ENCODE measurements around the gene PLXDC1.

Gene PLXDC1

GRCh38 chr17:39192901-39193300 is 41.5 kb upstream of the PLXDC1 start:
- no peak for DNase-seq (ENCODE audit: low read depth)
- no peak overlapping the region for H3K4me3 ChIP-seq (ENCODE audit: control insufficient read depth, low read depth, low read length)
- TF ChIP-seq, protein P1, sequence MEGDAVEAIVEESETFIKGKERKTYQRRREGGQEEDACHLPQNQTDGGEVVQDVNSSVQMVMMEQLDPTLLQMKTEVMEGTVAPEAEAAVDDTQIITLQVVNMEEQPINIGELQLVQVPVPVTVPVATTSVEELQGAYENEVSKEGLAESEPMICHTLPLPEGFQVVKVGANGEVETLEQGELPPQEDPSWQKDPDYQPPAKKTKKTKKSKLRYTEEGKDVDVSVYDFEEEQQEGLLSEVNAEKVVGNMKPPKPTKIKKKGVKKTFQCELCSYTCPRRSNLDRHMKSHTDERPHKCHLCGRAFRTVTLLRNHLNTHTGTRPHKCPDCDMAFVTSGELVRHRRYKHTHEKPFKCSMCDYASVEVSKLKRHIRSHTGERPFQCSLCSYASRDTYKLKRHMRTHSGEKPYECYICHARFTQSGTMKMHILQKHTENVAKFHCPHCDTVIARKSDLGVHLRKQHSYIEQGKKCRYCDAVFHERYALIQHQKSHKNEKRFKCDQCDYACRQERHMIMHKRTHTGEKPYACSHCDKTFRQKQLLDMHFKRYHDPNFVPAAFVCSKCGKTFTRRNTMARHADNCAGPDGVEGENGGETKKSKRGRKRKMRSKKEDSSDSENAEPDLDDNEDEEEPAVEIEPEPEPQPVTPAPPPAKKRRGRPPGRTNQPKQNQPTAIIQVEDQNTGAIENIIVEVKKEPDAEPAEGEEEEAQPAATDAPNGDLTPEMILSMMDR (conservative IDR thresholded peaks at IDR 0.05; ENCODE audit: control insufficient read depth, insufficient read depth, low read depth, low read length), result no peak

DNA sequence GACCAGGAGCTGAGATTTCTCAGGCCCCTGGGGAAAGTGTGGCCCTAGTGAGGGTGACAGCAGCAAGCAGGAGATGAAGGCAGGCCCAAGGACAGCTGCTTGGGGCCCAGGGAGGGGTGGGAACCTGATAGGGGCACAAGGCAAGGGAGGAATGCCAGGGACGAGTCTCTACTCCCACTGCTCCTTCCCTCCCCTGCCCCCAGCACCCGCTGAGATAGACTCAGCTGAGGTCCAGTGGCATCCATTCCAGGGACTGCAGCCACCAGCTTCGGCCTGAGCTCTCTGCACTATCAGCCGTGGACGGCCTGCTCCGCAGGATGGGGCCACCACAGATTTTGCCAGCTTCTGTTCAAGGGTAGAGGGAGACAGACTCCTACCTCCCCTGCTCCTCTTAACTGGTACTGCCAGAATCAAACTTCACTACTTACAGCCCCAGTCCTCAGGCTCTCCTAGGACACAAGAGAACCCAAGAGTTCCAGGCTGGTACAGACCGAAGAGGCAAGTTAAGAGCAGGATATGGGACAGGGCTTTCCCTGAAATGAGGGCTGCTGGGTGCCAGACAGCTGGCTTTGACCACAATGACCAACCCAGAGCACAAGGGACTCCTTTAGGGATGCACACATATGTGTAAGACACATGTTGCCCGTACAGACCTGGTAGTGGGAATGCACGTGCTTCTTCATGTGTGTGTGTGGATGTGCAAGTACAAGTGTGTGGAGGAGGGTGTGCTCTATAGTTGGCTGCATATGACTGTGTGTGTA is 40.5 kb upstream of the PLXDC1 start:
- H3K4me3 ChIP-seq (ENCODE audit: control insufficient read depth, low read depth, low read length), result no peak overlapping the region
- no peak for DNase-seq (ENCODE audit: low read depth)
- TF ChIP-seq, protein P1 (conservative IDR thresholded peaks at IDR 0.05; ENCODE audit: control insufficient read depth, insufficient read depth, low read depth, low read length), result no peak

DNA sequence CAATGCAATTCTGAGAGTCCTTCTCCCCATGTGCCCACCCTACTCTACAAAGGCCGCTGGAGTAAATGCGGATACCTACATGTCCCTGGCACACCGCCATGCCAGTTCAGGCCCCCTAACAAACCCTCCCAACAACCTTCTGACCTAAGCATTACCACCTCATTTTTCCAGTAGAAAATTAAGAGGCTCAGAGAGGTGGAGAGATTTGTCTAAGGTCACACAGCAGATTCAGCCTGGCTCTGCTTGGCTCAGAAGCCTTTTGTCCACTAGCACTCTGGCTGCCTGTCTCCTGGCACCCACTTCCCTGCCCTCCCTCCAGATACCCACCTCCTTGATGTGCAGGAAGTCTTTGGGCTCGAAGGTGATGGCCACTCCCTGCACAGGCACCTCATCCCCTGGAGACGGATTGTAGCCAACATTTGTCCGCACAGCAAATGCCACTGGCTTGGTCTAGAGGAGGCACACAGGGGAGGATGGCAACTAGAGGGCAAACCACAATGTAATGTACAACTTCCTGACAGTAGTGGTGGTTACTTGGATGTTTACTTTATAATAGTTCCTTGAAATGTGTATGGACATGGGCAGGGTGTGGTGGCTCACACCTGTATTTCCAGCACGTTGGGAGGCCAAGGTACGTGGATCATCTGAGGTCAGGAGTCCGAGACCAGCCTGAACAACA is 35.9 kb upstream of the PLXDC1 start:
- DNase-seq (ENCODE audit: low read depth), result no peak
- no peak overlapping the region for H3K4me3 ChIP-seq (ENCODE audit: control insufficient read depth, low read depth, low read length)
- TF ChIP-seq, protein P1 (conservative IDR thresholded peaks at IDR 0.05; ENCODE audit: control insufficient read depth, insufficient read depth, low read depth, low read length), result no peak

- DNase-seq (ENCODE audit: low read depth), result no peak
- TF ChIP-seq, protein P1 (conservative IDR thresholded peaks at IDR 0.05; ENCODE audit: control insufficient read depth, insufficient read depth, low read depth, low read length), result no peak
- H3K4me3 ChIP-seq (ENCODE audit: control insufficient read depth, low read depth, low read length), result no peak overlapping the region
Measured at GRCh38 chr17:39186481-39187002, 35.1 kb upstream of the PLXDC1 start.

DNA sequence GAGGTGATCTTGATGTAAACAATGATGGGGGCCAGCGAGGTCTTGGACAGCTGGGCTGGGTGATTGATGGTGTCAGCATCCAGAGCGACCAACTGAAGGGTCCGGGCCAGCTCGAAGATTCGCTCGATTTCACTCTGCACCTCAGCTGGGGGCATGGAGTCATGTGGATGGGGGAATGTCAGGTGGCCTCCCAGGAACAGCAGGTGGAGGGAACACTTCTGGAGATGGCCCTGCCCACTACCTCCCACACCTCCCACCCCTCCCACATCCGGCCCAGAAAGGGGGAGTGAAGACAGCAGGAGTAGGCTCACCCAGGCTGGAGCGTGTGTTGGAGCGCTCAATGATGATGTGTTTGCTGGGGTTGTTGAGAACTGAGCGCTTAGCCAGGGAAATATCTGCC is 32.3 kb upstream of the PLXDC1 start:
- H3K4me3 ChIP-seq (ENCODE audit: control insufficient read depth, low read depth, low read length), result no peak overlapping the region
- DNase-seq (ENCODE audit: low read depth), result no peak

DNA sequence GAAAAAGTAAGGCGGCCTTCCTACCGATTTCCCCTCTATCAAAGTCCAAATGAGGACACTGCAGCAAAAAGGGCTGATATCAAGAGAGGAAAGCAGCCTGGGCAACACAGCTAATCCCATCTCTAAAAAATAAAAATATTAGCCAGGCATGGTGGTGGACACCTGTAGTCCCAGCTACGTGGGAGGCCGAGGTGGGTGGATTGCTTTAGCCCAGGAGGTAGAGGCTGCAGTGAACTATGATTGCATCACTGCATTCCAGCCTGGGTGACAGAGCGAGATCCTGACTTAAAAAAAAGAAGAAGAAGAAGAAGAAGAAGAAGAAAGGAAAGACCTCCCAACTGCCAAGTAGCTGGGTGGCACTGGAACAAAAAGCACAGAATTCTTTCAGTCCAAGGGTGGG is 31.6 kb upstream of the PLXDC1 start:
- TF ChIP-seq, protein P1 (conservative IDR thresholded peaks at IDR 0.05; ENCODE audit: control insufficient read depth, insufficient read depth, low read depth, low read length), result no peak
- no peak for DNase-seq (ENCODE audit: low read depth)
- no peak overlapping the region for H3K4me3 ChIP-seq (ENCODE audit: control insufficient read depth, low read depth, low read length)

More for the DNA sequence above, 32.3 kb upstream of the PLXDC1 start:
- TF ChIP-seq, protein P1 (conservative IDR thresholded peaks at IDR 0.05; ENCODE audit: control insufficient read depth, insufficient read depth, low read depth, low read length), result no peak

All from fibroblast of mammary gland (primary cell).